ENCODE measurements around the gene TMEM132E. TPM values are rescaled to one million over a fixed set of nuclear protein-coding genes. Genes with fewer than 3 reads are reported as not detected.

TMEM132E gene
- total RNA-seq, 1 donor: not detected

- Histone ChIP-seq H3K79me2 (ENCODE audit: insufficient read depth, low read length) (no peaks in the 10 kb centered on the region), H4K20me1 (ENCODE audit: insufficient read depth, low read length) (no peaks in the 10 kb centered on the region), H3K9me3 (ENCODE audit: low read depth, low read length) (no peaks in the 10 kb centered on the region), H3K4me3 (ENCODE audit: insufficient read depth, low read length) (no peak overlapping the region), H2AFZ (ENCODE audit: low read length) (no peak overlapping the region), H3K27me3 (ENCODE audit: insufficient read depth, low read length) (no peaks in the 10 kb centered on the region), H3K4me2 (ENCODE audit: insufficient read depth, low read length) (no peak overlapping the region), H3K36me3 (ENCODE audit: insufficient read depth, low read length) (no peaks in the 10 kb centered on the region), H3K27ac (ENCODE audit: low read depth, low read length) (no peak overlapping the region), H3K4me1 (ENCODE audit: insufficient read depth, low read length) (no peaks in the 10 kb centered on the region)
- DNase-seq (ENCODE audit: insufficient read length, low spot score, missing footprints): no peak
- no peak for TF ChIP-seq CTCF (IDR thresholded peaks at IDR 0.05; ENCODE audit: extremely low read depth, low read depth, low read length)
These were observed 94.9 kb downstream of the TMEM132E start for GRCh38 chr17:34673995-34674890.

DNA sequence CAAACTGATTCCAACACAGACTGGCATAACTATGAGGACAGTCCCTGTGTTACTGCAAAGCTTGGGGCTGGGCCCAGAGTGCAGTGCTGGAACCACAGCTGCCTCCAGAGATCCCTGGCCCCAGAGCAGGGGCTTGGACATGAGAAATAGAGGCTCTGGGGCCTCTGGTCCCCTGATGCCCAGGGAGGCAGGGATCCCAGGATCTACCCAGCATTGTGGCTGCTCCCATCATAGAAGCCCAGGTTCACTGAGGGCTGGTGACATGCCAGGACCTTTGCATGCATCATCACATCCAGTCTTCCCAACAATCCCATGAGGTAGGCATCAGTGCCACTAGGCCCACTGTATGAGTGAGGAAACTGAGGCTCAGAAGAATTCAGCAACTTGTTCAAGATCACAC is 95.8 kb downstream of the TMEM132E start:
- DNase-seq (ENCODE audit: insufficient read length, low spot score, missing footprints): no peak
- no peak overlapping the region for H3K4me3 ChIP-seq (ENCODE audit: insufficient read depth, low read length)

GRCh38 chr17:34675605-34676004 is 96.2 kb downstream of the TMEM132E start:
- H4K20me1 ChIP-seq (ENCODE audit: insufficient read depth, low read length): no peaks in the 10 kb centered on the region
- H3K27me3 ChIP-seq (ENCODE audit: insufficient read depth, low read length): no peaks in the 10 kb centered on the region
- no peaks in the 10 kb centered on the region for H3K79me2 ChIP-seq (ENCODE audit: insufficient read depth, low read length)
- H3K36me3 ChIP-seq (ENCODE audit: insufficient read depth, low read length): no peaks in the 10 kb centered on the region
- H3K4me3 ChIP-seq (ENCODE audit: insufficient read depth, low read length): no peak overlapping the region
- no peaks in the 10 kb centered on the region for H3K4me1 ChIP-seq (ENCODE audit: insufficient read depth, low read length)
- H3K4me2 ChIP-seq (ENCODE audit: insufficient read depth, low read length): no peak overlapping the region
- no peak overlapping the region for H3K27ac ChIP-seq (ENCODE audit: low read depth, low read length)
- no peak for TF ChIP-seq CTCF (IDR thresholded peaks at IDR 0.05; ENCODE audit: extremely low read depth, low read depth, low read length)
- H3K9me3 ChIP-seq (ENCODE audit: low read depth, low read length): no peaks in the 10 kb centered on the region
- no peak for DNase-seq (ENCODE audit: insufficient read length, low spot score, missing footprints)
- no peak overlapping the region for H2AFZ ChIP-seq (ENCODE audit: low read length)

More for the DNA sequence above, 95.8 kb downstream of the TMEM132E start:
- no peaks in the 10 kb centered on the region for H4K20me1 ChIP-seq (ENCODE audit: insufficient read depth, low read length)
- H3K36me3 ChIP-seq (ENCODE audit: insufficient read depth, low read length): no peaks in the 10 kb centered on the region
- TF ChIP-seq CTCF (IDR thresholded peaks at IDR 0.05; ENCODE audit: extremely low read depth, low read depth, low read length): no peak
- H3K27ac ChIP-seq (ENCODE audit: low read depth, low read length): no peak overlapping the region
- no peaks in the 10 kb centered on the region for H3K27me3 ChIP-seq (ENCODE audit: insufficient read depth, low read length)
- H3K79me2 ChIP-seq (ENCODE audit: insufficient read depth, low read length): no peaks in the 10 kb centered on the region
- H3K4me1 ChIP-seq (ENCODE audit: insufficient read depth, low read length): no peaks in the 10 kb centered on the region
- H3K9me3 ChIP-seq (ENCODE audit: low read depth, low read length): no peaks in the 10 kb centered on the region
- H3K4me2 ChIP-seq (ENCODE audit: insufficient read depth, low read length): no peak overlapping the region
- H2AFZ ChIP-seq (ENCODE audit: low read length): no peak overlapping the region

DNA sequence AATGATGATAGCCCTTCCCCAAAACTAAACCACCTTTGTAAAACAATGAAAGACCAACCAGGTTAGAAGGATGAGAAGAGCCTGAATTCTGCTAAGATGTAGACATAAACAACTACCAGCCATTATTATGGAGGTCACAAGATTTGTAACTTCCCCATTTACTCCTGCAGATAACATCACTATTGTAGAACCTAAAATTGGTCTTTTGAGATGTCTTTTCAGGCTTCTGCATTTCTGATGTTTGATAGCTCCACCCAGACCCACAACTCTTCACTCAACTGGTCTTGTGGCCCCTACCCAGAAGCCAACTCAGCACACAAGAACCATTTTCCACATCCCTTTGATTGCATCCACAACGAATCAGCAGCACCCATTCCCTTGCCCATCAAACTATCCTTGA is 100.8 kb downstream of the TMEM132E start:
- H3K9me3 ChIP-seq (ENCODE audit: low read depth, low read length): no peaks in the 10 kb centered on the region
- no peaks in the 10 kb centered on the region for H3K27me3 ChIP-seq (ENCODE audit: insufficient read depth, low read length)
- H3K4me2 ChIP-seq (ENCODE audit: insufficient read depth, low read length): no peak overlapping the region
- no peaks in the 10 kb centered on the region for H3K4me1 ChIP-seq (ENCODE audit: insufficient read depth, low read length)
- H2AFZ ChIP-seq (ENCODE audit: low read length): no peak overlapping the region
- H3K79me2 ChIP-seq (ENCODE audit: insufficient read depth, low read length): no peaks in the 10 kb centered on the region
- H3K4me3 ChIP-seq (ENCODE audit: insufficient read depth, low read length): no peak overlapping the region
- H4K20me1 ChIP-seq (ENCODE audit: insufficient read depth, low read length): no peaks in the 10 kb centered on the region
- H3K27ac ChIP-seq (ENCODE audit: low read depth, low read length): no peak overlapping the region
- TF ChIP-seq CTCF (IDR thresholded peaks at IDR 0.05; ENCODE audit: extremely low read depth, low read depth, low read length): no peak
- no peaks in the 10 kb centered on the region for H3K36me3 ChIP-seq (ENCODE audit: insufficient read depth, low read length)
- no peak for DNase-seq (ENCODE audit: insufficient read length, low spot score, missing footprints)
